GM19035 (cell line): ENCODE data around the gene SLC4A8.

Experiments
- ATAC-seq: cut with Tn5 transposase; IDR thresholded peaks from one replicate; pipeline ENCODE4 v1.9.1; 2021; ENCODE audit not compliant: unreplicated experiment

SLC4A8 gene

DNA sequence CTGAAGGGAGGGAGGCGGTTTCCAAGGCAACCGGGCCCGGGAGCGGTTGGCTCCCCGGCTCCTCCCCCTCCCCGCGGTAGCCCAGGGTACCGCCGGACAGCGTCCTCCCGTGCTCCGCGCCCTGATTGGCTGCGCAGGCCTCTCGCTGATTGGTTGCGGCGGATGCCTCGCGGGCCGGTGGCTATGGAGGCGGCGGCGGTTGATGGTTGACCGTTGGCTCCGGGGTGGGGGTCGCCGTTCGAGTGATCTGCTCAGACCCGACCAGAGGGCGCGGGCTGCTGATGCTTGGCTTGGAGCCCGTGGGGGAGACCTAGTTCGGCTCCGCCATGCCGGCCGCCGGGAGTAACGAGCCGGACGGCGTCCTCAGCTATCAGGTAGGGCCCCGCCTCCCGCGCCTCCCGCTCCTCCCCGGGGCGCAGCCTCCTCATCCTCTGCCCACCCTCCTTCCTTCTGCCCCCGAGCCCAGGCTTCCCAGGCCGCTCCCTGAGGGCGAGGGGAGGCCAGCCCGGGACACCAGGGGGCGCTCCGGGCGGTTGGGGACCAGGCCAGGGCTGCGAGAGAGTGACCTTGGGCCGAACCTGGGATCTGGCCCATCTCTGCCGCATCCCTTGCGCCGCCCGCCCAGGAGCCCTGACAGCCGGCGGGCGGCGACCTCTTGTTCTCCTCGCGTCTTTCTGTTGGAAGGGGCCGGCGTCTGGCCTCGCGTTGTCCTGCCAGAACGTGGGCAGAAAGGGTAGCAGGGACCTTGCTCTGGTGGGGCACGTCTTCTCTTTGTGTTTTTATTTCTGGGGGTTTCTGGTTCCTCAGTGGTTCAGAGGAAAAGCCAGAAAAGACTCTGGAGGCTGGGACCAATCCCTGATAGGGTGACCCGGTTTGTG lies at the start of gene SLC4A8:
Gene SLC4A8, plus strand, starts transcription at position 170 of the 878 bp plus-strand sequence. Its CDS starts 157 bp downstream, at position 327.
- ATAC-seq, result peak; percentile 92

DNA sequence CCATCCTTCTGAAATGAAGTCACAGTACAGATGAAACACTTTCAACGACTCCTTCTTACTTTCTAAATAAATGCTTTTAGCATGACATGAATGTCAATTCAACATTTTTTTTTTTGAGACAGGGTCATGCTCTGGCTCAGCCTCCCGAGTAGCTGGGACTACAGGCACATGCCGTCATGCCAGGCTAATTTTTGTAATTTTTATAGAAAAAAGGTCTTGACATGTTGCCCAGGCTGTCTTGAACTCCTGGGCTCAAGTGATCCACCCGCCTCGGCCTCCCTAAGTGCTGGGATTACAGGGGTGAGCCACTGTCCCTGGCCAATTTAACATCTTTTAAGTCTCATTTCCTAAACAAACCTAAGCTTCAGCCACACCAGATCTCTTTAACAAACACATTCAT lies 49.8 kb upstream of the SLC4A8 start:
- no peak for ATAC-seq

DNA sequence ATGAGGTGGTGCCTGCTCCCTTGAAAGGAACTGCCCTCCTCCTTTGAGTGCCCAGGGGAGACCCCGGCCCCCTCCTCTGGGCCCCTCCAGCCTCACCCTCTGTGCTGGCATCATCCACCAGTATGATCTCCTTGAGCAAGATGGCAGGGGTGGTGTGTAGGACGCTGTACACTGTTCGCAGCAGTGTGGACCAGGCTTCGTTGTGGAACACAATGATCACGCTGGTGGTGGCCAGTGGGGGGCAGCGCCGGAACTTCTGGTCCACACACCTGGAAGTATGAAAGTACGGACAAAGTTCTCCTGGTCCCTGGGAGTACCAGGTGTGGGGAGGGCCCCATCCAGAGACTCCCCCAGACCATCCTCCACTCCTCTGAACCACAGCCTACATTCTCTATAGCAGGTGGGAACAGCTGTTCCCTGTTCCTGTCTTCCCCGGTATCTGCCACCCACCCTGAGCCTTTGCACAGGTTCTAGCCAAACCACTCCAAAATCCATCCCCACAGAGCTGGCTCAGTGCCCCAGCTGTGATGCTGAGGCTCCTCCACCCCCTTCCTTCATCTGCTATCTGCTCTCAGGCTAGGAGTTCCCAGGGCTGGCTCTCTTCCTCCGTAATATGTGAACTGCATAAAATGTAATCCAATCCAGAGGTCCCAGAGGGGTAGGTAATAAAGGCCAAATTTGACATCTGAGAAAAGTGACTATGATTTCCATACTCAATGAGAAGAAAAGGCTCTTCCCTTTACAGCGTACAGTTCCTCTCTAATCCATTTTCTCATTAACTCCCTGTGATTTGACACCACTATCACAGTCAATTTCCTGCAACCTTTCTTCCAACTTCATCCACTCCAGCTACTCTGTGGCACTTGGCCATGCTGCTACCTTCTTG lies 47.3 kb upstream of the SLC4A8 start:
- ATAC-seq, result no peak

DNA sequence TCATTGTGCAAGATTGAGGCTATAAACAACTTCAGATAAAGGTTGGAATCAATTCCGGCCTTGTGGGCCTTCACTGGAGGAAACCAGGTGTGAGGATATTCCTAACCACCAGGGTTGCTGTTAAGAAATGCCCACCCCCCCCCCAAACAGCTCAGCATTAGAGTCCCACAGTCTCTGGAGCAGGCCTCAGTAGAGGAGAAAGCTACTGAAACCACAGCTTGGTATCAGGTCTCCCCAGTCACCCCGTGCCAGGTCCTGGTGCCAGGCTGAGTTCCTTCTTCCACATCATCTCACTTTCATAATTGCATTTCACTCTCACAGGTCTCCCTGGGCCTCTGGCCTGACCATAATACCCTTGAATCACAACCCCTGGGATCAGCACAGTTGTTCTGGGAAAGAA lies 45.9 kb upstream of the SLC4A8 start:
- ATAC-seq, result no peak

DNA sequence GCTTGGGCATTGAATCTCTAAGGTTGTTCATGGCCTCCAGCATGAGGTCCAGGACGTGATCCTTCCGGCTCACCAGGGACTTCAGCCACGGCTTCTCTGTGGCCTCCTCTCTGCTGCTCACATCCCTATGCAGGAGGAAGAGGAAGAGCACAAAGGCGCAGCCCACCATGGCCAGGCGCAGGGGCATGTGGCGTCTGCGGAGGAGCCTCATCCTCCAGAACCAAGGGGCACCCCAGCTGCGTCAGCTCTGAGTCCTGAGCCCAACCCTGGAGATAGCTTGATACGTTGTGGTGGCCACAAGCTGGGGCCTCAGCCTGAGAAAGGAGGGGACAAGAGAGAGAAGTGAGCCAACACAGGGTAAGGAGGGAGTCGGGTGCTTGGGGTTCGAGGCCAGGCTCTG lies 45.1 kb upstream of the SLC4A8 start:
- no peak for ATAC-seq

DNA sequence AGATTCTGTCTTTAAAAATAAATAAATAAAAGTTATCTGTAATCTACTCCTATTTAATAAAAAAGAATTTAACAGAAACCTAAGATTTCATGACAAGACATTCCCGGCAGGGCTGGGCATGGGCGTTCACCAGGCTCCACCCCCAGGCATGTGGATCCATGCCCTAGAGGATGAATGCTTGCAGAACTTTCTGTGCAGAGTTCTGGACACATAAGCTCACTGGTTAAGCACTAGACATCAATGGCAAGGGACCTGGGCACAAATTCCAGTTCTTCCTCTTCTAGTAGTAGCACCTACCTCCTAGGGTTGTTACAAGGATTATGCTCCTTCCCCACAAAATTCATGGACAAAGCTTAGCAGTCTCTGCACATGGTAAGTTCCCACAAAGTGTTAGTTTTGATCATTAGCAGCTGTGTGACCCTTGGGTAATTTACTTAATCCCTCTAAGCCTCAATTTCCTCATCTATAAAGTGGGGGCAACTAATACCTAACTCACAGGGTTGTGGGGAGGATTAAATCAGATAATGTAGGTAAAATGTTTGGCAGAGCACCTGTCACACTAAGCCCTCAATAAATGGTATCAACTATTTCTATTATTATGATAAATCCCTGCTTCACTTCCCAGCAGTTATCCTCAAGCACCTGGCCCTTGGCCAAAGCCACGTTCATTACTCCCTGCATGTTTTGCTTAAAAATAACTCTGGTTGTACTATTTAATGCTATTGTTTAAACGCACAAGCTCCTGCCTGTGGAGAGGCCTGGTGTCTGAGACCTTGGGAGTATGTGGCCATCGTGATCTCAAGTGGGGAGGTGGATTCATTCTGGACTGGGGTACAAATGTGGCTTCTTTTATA lies 43.2 kb upstream of the SLC4A8 start:
- ATAC-seq, result no peak

DNA sequence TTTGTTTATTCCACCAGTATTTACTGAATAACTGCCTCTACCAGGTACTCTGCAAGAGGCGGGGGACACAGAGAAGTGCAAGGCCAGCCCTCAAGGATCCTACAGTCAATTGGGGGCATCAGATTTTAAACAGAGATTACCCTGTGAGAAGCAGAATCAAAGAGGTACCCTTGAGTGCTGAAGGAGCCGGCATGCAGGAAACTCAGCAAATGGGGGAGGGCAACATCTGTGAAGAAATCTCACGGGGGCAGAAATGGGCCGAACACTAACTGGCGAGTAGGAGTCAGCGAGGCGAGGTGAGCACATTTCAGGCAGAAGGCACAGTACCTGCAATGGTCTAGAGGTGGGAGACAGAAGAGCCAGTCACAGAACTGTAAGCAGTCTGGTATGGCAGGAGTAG lies 42.5 kb upstream of the SLC4A8 start:
- no peak for ATAC-seq

DNA sequence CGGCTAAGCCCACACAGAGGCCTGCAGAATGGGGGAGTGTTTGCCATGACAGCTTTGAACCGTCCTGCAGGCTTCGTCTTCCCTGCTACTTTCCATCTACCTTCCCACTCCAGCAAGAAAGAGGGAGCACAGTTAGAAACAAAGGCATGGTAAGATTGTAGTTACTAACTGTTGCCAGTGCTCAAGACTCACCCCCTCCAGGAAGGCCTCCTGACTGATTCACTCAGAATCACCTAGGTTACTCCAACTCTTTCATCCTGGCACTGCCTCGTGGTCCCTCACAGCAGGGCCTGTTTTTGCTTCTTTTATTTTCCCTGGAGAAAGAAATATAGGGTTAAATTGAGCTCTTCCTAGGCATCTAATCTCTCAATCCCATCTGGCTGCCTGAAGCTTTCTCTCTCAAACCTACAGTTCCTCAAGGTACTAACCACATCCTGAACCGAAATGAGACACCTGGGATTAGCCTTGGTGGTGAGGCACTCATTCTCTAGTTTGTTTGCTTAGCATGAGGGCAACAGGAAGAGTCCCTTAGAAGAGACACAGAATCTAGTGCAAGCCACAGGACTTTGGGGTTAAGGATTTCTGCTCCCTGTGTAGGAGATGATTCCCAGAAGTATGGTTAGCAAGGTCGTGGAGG lies 41.2 kb upstream of the SLC4A8 start:
- ATAC-seq, result no peak

DNA sequence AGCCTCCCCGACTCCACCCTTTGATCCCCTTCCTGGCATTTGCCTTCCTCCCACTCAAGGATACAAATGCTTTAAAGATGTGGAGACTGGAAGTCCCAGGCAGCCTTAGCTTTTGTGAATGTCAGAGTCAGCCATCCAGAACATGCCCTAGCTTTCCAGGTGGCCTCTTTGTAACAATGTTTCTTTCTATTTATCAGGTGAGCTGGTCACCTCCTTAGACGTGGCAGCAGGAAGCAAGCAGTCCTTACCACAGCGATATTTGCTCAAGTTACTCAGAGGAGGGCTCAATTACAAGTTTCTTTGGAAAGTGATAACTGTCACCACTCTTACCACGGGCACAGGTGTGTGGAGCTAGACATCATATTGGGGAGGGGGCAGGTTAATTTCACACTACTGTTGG lies 38.3 kb upstream of the SLC4A8 start:
- ATAC-seq, result no peak

DNA sequence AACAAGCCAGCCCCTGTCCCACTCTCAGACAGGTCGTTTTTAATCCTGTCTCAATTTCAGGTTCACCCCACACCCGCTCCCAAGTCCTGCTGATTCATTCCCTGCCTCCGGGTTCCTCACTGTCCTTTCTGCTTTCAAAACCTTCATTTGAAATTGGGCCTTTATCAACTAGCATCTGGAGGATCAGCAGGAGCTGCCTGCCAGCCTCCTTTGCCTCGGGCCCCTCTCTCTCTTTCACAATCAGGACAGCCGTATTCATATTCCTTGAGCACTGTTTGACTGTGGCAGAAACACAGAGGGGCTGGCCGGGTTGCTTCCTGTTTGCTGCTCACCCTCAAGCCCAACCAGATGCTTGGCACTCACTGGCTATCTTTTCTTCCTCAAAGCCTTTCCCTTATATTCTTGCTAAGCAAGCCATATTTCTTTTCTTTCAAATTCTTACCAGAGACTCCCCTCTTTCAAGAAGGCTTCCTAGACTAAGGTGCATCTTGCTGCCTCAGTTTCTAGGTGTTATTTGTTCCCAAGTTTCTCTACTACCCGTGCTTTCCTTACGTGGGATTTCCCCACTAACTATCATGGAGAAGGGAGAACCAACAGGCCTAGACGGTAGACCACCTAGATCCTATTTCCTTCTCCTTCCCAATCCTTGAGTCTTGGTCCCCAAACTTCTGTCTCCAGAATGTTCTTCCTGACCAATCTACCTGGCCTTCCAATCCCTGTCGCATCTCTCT lies 36.4 kb upstream of the SLC4A8 start:
- no peak for ATAC-seq

DNA sequence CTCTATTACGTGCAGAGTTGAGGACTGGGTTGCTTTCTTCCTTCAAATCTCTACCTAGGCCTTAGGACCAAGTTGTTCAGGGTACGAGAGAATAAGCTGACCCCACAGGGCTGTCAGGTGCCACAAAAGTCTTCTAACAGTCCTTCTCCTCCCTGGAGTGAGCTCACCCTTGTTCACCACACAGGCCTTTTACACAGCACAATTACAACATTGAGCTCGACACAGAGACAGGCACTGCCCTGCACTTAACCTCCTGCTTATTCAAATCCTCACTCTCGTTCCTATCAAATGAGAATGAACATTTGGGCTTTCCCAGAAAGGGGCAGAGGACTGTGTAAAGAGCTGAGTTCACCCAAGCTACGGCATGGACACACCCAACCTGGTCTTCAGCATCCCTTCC lies 35.8 kb upstream of the SLC4A8 start:
- ATAC-seq, result no peak

DNA sequence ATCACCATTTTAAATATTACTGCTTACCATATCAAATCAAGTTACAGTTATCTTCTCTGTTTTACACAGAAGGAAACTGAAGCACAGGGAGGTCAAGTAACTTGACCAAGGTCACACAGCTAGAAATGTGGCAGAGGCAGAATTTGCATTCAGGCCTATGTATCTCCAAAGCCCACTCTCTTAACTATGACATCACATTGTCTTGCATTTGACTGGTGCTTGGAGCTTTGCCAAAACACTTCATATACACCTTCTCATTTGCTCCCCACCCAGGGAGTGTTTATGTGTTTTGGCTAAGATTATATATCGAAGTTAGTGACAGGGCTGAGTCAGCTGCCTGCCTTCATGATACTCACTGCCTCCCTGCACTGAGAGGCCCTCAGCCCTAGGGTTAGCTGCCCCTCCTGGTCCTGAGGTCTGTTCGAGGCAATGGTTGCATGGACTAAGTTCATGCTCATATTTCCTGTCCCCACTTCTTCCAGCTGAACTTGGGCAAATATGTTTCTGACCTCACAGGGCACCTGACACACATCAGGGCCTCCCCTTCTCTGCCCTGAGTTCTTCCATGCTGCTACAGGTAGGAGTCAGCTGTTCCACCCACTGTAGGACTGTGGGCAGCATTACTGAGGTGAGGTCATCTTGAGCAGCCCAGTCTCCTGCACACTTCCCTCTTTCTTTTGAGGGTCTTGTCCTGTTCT lies 35.2 kb upstream of the SLC4A8 start:
- ATAC-seq, result no peak

DNA sequence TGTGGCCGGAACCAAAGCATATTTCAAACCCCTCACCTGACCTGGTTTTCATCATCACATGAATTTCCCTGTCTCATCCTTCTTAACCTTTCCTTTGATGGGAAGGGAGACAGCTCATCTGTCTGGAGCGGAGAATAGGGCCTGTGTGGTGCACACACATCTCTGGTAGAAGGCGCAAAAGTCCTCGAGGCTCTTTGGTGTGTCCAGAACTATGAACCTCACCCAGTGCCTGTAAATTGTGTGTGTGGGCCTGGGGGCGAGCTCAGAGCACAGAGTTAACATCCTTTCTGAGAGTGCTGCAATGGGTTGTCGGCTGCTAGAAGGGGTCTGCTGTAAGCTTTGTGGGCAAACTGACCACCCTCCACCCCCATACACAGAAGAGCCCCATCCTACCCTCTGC lies 34.2 kb upstream of the SLC4A8 start:
- no peak for ATAC-seq

DNA sequence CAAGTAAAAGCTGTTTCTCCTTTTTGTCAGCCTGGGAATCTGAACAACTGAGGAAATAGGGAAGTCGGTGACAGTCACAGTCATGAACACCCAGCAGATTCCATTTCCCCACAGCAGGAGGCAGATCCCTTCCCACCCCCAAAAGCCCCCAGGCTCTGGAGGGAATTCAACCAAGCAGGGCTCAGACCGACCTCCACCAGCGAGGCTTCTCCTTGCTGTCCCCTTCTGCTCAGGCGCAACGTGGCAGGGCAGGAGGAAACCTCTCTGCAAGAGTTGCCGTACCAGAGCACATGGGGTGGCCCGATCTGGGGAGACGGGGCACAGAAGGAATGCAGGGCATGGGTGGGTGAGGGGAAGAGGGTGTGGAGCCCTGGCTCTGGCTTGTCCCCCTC lies 33.7 kb upstream of the SLC4A8 start:
- ATAC-seq, result peak; percentile 12

DNA sequence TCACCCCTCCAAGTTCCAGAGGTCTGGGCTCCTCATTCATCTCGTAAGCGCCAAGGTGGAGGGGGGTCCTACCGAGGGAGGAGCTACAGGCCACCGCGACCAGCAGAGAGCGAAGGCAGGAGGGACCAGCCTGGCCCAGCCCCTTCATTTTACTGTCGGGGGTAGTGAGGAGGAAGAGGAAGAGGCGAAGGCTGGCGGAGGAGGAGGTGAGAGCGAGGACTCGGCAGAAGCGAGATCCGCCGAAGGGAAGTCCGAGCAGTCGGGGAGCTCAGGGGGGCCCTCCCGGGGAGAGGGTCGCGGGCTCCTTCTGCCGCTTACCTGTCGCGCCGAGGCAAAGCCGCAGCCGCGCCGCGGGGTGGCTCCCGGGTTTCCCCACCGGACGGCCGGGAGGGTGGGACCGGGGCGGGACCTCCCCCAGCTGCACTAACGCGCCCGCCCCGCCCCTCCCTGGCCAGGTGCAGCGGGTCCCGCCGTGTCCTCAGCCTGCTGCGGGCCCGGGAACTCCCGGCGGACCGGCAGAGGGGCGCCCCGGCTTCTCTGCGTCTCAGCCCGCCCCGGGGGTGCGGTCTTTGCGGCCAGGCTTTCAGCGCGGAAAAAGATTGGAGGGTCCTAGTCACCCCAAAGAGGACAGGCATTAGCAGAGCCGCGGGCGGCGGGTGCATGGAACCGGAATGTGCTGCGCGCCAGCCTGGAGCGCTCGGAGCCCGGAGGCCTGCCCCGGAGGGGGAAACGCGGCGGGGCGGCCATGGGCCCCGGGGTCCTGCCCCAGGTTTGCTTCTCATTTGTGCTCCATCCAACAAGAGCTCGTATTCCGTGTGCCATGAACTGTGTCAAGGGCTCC lies 33.1 kb upstream of the SLC4A8 start, which contains the start of gene GALNT6:
Gene GALNT6, minus strand, starts transcription at position 124 of the 841 bp plus-strand sequence. CDS start 11,625 bp downstream, outside the sequence.
- ATAC-seq, result peak; percentile 53

DNA sequence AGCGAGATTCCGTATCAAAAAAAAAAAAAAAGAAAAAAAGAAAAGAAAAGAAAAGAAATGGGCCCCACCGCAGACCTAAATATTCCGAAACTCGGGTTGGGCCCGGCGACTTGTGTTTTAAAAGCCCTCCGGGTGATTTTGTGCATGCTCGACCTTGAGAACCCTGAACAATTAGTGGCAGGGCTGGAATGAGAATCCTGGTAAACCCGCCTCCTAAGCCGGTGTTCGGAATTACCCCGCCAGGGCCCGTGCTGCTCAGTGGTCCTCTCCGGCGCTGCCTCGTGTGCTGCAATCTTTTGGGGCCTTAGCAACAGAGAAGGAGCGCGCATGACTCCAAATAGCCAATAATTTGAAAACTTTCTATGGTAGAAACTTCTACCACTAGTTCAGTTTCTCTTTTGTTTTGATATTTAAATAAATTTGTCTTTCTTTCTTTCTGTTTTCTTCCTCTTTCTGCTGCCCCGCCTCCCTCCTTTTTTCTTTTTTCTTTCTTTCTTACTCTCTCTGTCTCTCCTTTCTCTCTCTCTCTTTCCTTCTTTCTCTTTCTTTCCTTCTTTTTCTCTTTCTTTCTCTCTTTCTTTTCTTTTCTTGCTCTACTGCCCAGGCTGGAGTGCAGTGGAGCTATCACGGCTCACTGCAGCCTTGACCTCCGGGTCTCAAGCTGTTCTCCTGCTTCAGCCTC lies 31.9 kb upstream of the SLC4A8 start:
- ATAC-seq, result peak; percentile 53

DNA sequence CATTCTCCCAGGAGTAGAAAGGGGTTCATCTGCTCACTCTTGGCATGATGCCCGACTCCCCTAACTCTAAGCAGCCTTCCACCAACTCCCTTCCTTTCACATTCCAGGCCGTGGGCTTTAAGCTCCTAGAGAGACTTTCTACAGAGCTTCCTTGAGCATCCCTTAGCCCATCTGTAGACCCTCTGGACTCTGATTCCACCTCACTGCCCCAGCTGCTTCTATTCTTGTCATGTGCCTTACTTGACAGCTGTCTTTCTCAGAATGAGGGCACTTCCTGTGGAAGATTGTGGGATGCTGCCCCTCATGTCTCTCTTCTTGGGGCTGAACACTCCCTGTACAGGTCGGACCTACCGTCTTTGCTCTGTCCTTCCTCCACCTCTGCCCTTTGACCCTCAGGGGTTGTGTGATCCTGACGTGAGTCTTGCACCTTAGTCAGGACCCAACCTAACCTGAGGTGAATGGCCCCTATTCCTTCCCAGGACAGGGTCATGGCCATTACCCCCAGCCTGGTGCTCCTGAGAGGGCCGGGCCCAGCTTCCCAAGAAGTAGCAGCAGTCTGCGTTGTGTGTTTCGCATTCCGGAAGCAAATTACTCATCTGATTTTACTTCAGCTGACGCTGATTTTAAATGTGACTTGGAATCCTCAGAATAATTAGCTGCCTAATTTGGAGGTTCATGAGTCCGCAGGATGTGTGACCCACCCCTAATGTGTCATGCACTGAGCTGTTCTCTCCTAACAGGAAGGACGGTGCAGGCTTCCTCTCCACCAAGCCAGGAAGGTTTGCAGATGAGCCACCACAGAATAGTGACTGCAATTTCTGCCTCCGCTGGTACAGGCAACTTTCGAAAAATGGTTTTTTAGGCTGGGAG lies 30.7 kb upstream of the SLC4A8 start:
- ATAC-seq, result no peak
